22Rv1 (cell line): ENCODE results near the gene SH3PXD2A.

Source experiments
- H3K27ac ChIP-seq: fragments of 450-650 bp; 2 replicates; pipeline ENCODE4 v1.5.1; 2017
- CTCF ChIP-seq: fragments of 450-650 bp; IDR thresholded peaks from 2 replicates; pipeline ENCODE4 v1.5.1; 2017; ENCODE audit warnings: mild to moderate bottlenecking
- ZFX ChIP-seq: fragments of 450-650 bp; IDR thresholded peaks from 2 replicates; pipeline ENCODE4 v1.6.1; 2017; ENCODE audit warnings: antibody characterized with exemption, borderline replicate concordance

SH3PXD2A gene

GRCh38 chr10:103654925-103655324 is 200.5 kb downstream of the SH3PXD2A start:
- TF ChIP-seq ZFX: no peak
- TF ChIP-seq CTCF: no peak
- no peak overlapping the region for H3K27ac ChIP-seq

- no peak overlapping the region for H3K27ac ChIP-seq
- no peak for TF ChIP-seq CTCF
- no peak for TF ChIP-seq ZFX
These were observed 201.8 kb downstream of the SH3PXD2A start for GRCh38 chr10:103653581-103654037.

- H3K27ac ChIP-seq: no peak overlapping the region
- TF ChIP-seq CTCF (no peak), ZFX (no peak)
These were observed 202.6 kb downstream of the SH3PXD2A start for GRCh38 chr10:103652599-103653281.

GRCh38 chr10:103651783-103652476 is 203.4 kb downstream of the SH3PXD2A start:
- no peak overlapping the region for H3K27ac ChIP-seq
- TF ChIP-seq CTCF (no peak), ZFX (no peak)

GRCh38 chr10:103651333-103651732 is 204.0 kb downstream of the SH3PXD2A start:
- no peak overlapping the region for H3K27ac ChIP-seq
- TF ChIP-seq CTCF (no peak), ZFX (no peak)

- no peak overlapping the region for H3K27ac ChIP-seq
- no peak for TF ChIP-seq ZFX
- TF ChIP-seq CTCF: no peak
These were observed 205.5 kb downstream of the SH3PXD2A start for GRCh38 chr10:103649654-103650423.
